K562 (cell line): Measurements from ENCODE around the gene CEACAM18. TPM values are rescaled to one million over a fixed set of nuclear protein-coding genes. Genes with fewer than 3 reads are reported as not detected.

Source experiments
- COPS2 ChIP-seq: fragments of 450-650 bp; conservative IDR thresholded peaks from 2 replicates; pipeline ENCODE4 v1.6.1; 2016; ENCODE audit warnings: mild to moderate bottlenecking, moderate library complexity
- CREB3 ChIP-seq: fragments of 450-650 bp; conservative IDR thresholded peaks from 2 replicates; pipeline ENCODE4 v1.6.1; 2016; ENCODE audit warnings: missing genetic modification characterization, low read depth, mild to moderate bottlenecking, missing compliant biosample characterization, moderate library complexity
- DACH1 ChIP-seq: fragments of 450-650 bp; IDR thresholded peaks from 2 replicates; pipeline ENCODE4 v1.6.1; 2018; ENCODE audit not compliant: partially characterized antibody
- HINFP ChIP-seq: fragments of 450-650 bp; conservative IDR thresholded peaks from 2 replicates; pipeline ENCODE4 v1.6.1; 2016; ENCODE audit warnings: missing genetic modification characterization, low read depth, mild to moderate bottlenecking, control low read depth, missing compliant biosample characterization
- KLF13 ChIP-seq: fragments of 450-650 bp; IDR thresholded peaks from 2 replicates; pipeline ENCODE4 v1.6.1; 2016; ENCODE audit warnings: missing genetic modification characterization, low read depth, mild to moderate bottlenecking, missing compliant biosample characterization, moderate library complexity, borderline replicate concordance
- PHB ChIP-seq: fragments of 250-450 bp; sonication (Bioruptor Pico); IDR thresholded peaks from 2 replicates; pipeline ENCODE4 v1.5.0; 2021
- RFX7 ChIP-seq: fragments of 250-450 bp; sonication (Bioruptor Pico); IDR thresholded peaks from 2 replicates; pipeline ENCODE4 v1.5.1; 2021; ENCODE audit warnings: mild to moderate bottlenecking
- SNAPC5 ChIP-seq: fragments of 250-450 bp; sonication (Bioruptor Pico); IDR thresholded peaks from 2 replicates; pipeline ENCODE4 v1.8.0; 2021; ENCODE audit warnings: moderate library complexity, mild to moderate bottlenecking, inconsistent platforms
- STAT6 ChIP-seq: sonication (generic); formaldehyde crosslinking; IDR thresholded peaks from 2 replicates; pipeline ENCODE4 v1.8.1; 2023; ENCODE audit warnings: mild to moderate bottlenecking, missing genetic modification reagents
- ZBTB17 ChIP-seq: fragments of 450-650 bp; formaldehyde crosslinking; IDR thresholded peaks from 2 replicates; pipeline ENCODE4 v1.4.0; 2020; ENCODE audit warnings: mild to moderate bottlenecking
- ZBTB2 ChIP-seq: fragments of 450-650 bp; IDR thresholded peaks from 2 replicates; pipeline ENCODE4 v1.6.1; 2016; ENCODE audit warnings: antibody characterized with exemption
- ZFP36 ChIP-seq: fragments of 150-350 bp; IDR thresholded peaks from 2 replicates; pipeline ENCODE4 v1.6.1; 2018; ENCODE audit warnings: low read length, low read depth; ENCODE audit not compliant: partially characterized antibody
- ZNF124 ChIP-seq: sonication (generic); formaldehyde crosslinking; IDR thresholded peaks from 2 replicates; pipeline ENCODE4 v1.8.1; 2022; ENCODE audit warnings: missing genetic modification reagents
- ZNF280B ChIP-seq: fragments of 250-450 bp; sonication (Bioruptor Pico); IDR thresholded peaks from 2 replicates; pipeline ENCODE4 v1.5.1; 2021; ENCODE audit warnings: mild to moderate bottlenecking
- ZNF398 ChIP-seq: fragments of 250-450 bp; sonication (Bioruptor Pico); IDR thresholded peaks from 2 replicates; pipeline ENCODE4 v1.8.0; 2021; ENCODE audit warnings: moderate library complexity, mild to moderate bottlenecking, inconsistent platforms
- ZNF436 ChIP-seq: fragments of 250-450, 450-650 bp; sonication (Bioruptor Pico); formaldehyde crosslinking; IDR thresholded peaks from 2 replicates; pipeline ENCODE4 v1.7.0; 2020; ENCODE audit warnings: mild to moderate bottlenecking
- polyA plus RNA-seq, 8 experiments: library from polyadenylated mRNA; depleted of rRNA in 4 of 8; stranded (reverse) in 5 of 8; unstranded in 3 of 8; fragments of >200 nt; fragmentation: Nextera tagmentation in 2 of 8; fragmentation: Illumina TruSeq in 1 of 8; extraction: Ambion mirVana in 2 of 8; extraction: Trizol in 1 of 8; gene quantifications; 2 replicates each; pipeline versions ENCODE4 v1.2.1 to v1.2.3, GENCODE V29; 2011 to 2014; ENCODE audit warnings: inconsistent platforms in 1 of 8, missing spikeins in 1 of 8
- total RNA-seq, 7 experiments: library from RNA; depleted of rRNA in 6 of 7; stranded (reverse); fragments of >200 nt in 6 of 7; fragmentation: Illumina TruSeq in 2 of 7; extraction: Trizol in 2 of 7; gene quantifications; 2 replicates each; pipeline versions ENCODE4 v1.2.1 to v1.2.3, GENCODE V29; 2011 to 2021; ENCODE audit warnings: low replicate concordance in 1 of 7

The CEACAM18 gene
- total and polyA plus RNA-seq, 9 of the 15 experiments (the other 6 are each of a cell fraction or from before 2014, with no cell fraction given): 0.08 to 0.24 (median 0.15) TPM; not detected in 3

- TF ChIP-seq ZBTB2 (0 out of 2 replicates have a peak, but pooled peaks have one; percentile 40), DACH1 (no peak), SNAPC5 (CRISPR knock-in tag) (no peak), PHB (CRISPR knock-in tag) (no peak), ZNF124 (no peak), STAT6 (CRISPR knock-in tag) (no peak), ZFP36 (peak; percentile 12), RFX7 (CRISPR knock-in tag) (no peak), COPS2 (no peak), CREB3 (tag) (no peak), ZNF436 (CRISPR knock-in tag) (no peak), ZNF280B (no peak), ZBTB17 (CRISPR knock-in tag) (0 out of 2 replicates have a peak, but pooled peaks have one; percentile 49), KLF13 (tag) (peak; percentile 73), ZNF398 (CRISPR knock-in tag) (no peak), HINFP (tag) (no peak)
Measured at GRCh38 chr19:51460164-51460992, 18.0 kb upstream of the CEACAM18 start (continued).
